ENCODE data around the gene TP53RK.

TP53RK gene

GRCh38 chr20:46689082-46689753 lies at the start of gene TP53RK:
Gene TP53RK, minus strand, starts transcription at chr20:46689444. Its CDS starts 30 bp downstream, at chr20:46689414.
- DNase-seq (ENCODE audit: low read depth in 1 of 2, low spot score in 1 of 2) = peak; percentile 88 to 95

GRCh38 chr20:46735436-46735835 lies 46.2 kb upstream of the TP53RK start:
- DNase-seq (ENCODE audit: low read depth in 1 of 2, low spot score in 1 of 2) = no peak

- no peak for DNase-seq (ENCODE audit: low read depth in 1 of 2, low spot score in 1 of 2)
Measured at GRCh38 chr20:46731770-46732169, 42.5 kb upstream of the TP53RK start.

GRCh38 chr20:46725186-46726165 lies 36.2 kb upstream of the TP53RK start:
- DNase-seq (ENCODE audit: low read depth in 1 of 2, low spot score in 1 of 2) = no peak

- no peak for DNase-seq (ENCODE audit: low read depth in 1 of 2, low spot score in 1 of 2)
Measured at GRCh38 chr20:46724343-46724959, 35.2 kb upstream of the TP53RK start.

DNA sequence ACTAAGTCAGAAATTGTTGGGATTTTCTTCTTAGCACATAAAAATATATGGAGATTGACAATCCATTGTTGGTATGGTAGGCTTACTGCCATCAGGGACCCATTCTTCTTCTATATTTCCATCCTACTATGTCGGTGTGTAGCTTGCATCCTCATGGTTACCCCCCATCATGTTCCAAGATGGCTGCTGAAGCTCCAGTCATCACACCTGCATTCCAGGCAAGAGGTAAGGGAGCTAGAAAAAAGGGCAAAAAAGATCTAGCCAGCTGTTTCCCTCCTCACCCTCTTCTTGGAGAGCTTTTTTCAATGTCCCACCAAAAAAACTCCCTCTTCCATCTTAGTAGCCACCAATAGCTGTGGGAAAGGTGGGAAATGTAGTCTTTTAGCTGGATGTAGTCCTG lies 33.8 kb upstream of the TP53RK start:
- DNase-seq (ENCODE audit: low read depth in 1 of 2, low spot score in 1 of 2) = no peak

DNA sequence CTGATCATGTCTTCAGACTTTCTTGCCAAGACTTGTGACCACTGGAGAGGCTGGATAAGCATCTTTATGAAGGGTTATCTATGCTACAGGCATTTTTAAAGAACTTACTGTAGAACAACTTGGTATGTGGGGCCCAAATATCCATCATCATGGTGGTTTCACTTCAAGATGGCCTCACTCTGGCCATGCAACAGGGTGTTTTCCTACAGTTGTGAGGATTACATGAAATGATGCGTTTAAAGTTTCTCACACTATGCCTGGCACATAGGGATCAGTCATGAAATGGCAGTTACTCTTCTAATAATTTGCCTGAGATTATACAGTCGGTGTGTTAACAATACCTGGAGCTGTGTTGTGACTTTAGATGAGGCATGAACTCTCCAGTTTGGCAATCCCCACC lies 33.2 kb upstream of the TP53RK start:
- no peak for DNase-seq (ENCODE audit: low read depth in 1 of 2, low spot score in 1 of 2)

- no peak for DNase-seq (ENCODE audit: low read depth in 1 of 2, low spot score in 1 of 2)
Measured at GRCh38 chr20:46721476-46721875, 32.2 kb upstream of the TP53RK start.

DNA sequence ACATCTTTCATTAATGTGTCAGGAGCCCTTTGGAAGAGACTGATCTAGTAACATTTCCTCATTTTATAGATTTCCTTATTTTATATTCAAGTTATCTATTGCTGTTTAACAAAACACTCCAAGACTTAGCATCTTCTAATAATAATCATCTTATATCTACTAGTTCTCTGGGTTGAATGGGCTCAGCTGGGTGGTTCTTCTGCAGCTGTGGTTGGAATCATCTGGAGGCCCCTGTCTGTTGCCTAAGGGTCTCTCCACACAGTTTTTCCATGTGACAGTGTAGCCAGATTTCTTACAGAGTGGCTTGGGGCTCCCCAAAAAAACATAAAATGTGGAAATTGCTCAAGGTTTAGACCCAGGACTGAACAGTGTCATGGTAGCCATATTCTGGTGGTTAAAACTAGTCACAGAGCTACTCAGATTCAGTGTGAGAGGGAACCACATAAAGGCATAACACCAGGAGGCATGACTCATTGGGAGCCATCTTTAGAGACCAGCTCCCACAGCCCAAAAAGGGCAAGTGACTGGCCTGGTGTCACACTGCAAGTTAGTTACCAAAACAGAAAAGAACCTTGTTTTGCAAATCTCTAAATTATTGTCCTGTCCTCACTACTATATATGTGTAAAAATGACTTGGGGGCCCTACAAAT lies 31.7 kb upstream of the TP53RK start:
- DNase-seq (ENCODE audit: low read depth in 1 of 2, low spot score in 1 of 2) = no peak

- DNase-seq (ENCODE audit: low read depth in 1 of 2, low spot score in 1 of 2) = no peak
Measured at GRCh38 chr20:46720019-46720418, 30.8 kb upstream of the TP53RK start.

DNA sequence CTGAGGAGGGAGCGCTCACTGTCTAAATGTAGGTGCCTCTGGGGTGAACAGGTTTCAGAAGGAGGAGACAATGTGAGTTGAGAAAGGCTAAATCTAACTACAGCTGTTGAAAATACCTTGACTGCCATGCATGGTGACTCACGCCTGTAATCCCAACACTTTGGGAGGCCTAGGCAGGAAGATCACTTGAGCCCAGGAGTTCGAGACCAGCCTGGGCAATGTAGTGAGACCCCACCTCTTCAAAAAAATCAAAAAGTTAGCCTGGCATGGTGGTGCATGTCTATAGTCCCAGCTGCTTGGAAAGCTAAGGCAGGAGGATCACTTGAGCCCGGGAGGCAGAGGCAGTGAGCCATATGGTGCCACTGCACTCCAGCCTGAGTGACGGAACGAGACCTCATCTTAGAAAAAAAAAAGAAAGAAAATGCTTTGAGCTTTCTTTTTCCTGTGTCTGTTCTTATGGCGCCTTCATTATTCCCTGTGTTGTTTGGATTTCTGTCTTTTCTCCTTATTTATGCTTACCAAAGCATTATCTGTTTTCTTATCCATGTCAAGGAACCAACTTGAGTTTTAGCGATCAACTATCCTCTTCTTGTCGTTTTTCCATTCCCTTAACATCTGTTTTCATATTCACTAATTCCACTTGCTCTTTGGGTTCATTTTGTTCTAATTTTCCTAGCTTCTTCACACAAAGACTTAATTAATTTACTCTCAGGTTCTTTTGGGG lies 28.7 kb upstream of the TP53RK start:
- no peak for DNase-seq (ENCODE audit: low read depth in 1 of 2, low spot score in 1 of 2)

- no peak for DNase-seq (ENCODE audit: low read depth in 1 of 2, low spot score in 1 of 2)
Measured at GRCh38 chr20:46715292-46715756, 26.1 kb upstream of the TP53RK start.

GRCh38 chr20:46713957-46714834 lies 25.0 kb upstream of the TP53RK start:
- no peak for DNase-seq (ENCODE audit: low read depth in 1 of 2, low spot score in 1 of 2)

GRCh38 chr20:46712056-46712636 lies 22.9 kb upstream of the TP53RK start:
- DNase-seq (ENCODE audit: low read depth in 1 of 2, low spot score in 1 of 2) = no peak

GRCh38 chr20:46710153-46710913 lies 21.1 kb upstream of the TP53RK start:
- DNase-seq (ENCODE audit: low read depth in 1 of 2, low spot score in 1 of 2) = no peak

- no peak for DNase-seq (ENCODE audit: low read depth in 1 of 2, low spot score in 1 of 2)
Measured at GRCh38 chr20:46709459-46710152, 20.4 kb upstream of the TP53RK start, which contains the start of gene SLC2A10. Gene SLC2A10, plus strand, starts transcription at chr20:46709649. Its CDS starts 88 bp downstream, at chr20:46709737.

GRCh38 chr20:46709055-46709458 lies 19.8 kb upstream of the TP53RK start:
- DNase-seq (ENCODE audit: low read depth in 1 of 2, low spot score in 1 of 2) = no peak

Data from stimulated activated CD4-positive, alpha-beta T cell treated with anti-CD3 and anti-CD28 coated beads, Interleukin-15, amount 100 ng/mL, for 1 hour (primary cell).